GM12864 (cell line): ENCODE measurements around the gene TRMT44.

Experiments
- DNase-seq: peaks from one replicate; pipeline ENCODE4 v3.0.0-alpha.2; 2011; ENCODE audit warnings: low read depth
- H3K4me3 ChIP-seq: 2 replicates; pipeline ENCODE4 v1.5.1; 2011; ENCODE audit warnings: mild to moderate bottlenecking, low read depth, low read length, control low read depth
- CTCF ChIP-seq: IDR thresholded peaks from 2 replicates; pipeline ENCODE4 v1.5.1; 2011; ENCODE audit warnings: low read depth, mild to moderate bottlenecking, moderate library complexity, low read length, control low read depth, inconsistent platforms; ENCODE audit errors: missing control alignments

The TRMT44 gene

DNA sequence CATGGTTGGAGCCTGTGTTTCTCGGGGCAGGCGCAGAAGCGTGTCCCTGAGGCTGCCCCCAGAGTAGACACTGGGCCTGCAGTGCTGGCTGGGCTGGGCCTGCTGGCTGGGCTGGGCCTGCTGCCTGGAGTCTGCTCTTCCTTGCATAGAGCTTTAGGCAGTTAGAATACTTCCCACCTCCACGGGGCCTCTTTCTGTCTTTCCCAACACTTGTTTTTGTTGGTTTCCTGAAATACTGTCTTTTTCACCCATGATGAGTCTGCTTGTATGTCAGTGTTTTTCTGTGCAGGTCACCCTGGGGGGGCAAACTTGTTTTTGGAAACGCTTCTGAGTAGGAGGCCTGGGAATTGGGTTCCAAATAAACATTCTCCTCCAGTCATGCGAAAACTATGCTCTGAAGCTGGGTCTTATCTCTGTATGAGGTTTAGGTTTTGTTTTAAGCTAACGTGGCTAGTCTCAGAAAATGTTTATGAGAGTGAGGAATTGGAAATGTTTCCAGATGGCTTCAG is 32.2 kb downstream of the TRMT44 start:
- no peak for DNase-seq
- no peak overlapping the region for H3K4me3 ChIP-seq

GRCh38 chr4:8473198-8473919 is 32.8 kb downstream of the TRMT44 start:
- no peak overlapping the region for H3K4me3 ChIP-seq
- TF ChIP-seq CTCF, result no peak
- DNase-seq, result no peak

More for the DNA sequence above, 32.2 kb downstream of the TRMT44 start:
- TF ChIP-seq CTCF, result no peak

DNA sequence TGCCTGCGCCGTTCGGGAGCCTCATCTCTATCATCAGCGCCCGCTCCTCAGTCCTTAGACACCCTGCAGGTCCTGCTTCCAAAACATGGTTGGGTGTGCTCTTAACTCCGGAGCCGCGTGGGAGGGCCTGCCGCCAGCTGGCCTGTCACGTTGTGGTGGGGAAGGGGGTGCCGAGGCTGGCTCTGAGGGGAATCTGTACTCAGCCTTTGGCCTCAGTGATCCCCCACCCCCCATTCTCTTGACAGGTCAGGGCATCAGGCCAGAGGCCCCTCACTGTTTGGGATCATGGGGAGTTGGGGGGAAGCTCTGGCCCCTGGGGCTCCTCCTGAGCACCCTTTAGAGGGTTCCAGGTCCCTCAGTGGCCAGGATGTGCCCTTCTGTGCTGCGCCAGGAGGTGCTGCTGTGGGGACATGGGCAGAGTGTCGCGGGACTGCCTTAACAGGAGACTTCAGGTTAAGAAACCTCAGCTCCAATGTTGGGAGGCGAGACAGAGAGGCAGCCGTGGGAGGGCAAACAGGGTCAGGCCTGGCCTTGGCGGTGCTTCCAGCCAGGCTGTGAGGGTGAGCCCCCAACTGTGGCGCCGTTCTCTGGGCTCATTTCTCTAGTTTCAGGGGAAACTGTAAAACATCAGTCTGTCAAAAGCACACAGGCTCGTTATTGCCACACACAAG is 33.5 kb downstream of the TRMT44 start:
- no peak for DNase-seq
- no peak for TF ChIP-seq CTCF
- no peak overlapping the region for H3K4me3 ChIP-seq

- TF ChIP-seq CTCF, result no peak
- H3K4me3 ChIP-seq, result no peak overlapping the region
- no peak for DNase-seq
Measured at GRCh38 chr4:8474856-8475255, 34.3 kb downstream of the TRMT44 start.

GRCh38 chr4:8475751-8476575 is 35.4 kb downstream of the TRMT44 start:
- H3K4me3 ChIP-seq, result no peak overlapping the region
- no peak for DNase-seq
- no peak for TF ChIP-seq CTCF

DNA sequence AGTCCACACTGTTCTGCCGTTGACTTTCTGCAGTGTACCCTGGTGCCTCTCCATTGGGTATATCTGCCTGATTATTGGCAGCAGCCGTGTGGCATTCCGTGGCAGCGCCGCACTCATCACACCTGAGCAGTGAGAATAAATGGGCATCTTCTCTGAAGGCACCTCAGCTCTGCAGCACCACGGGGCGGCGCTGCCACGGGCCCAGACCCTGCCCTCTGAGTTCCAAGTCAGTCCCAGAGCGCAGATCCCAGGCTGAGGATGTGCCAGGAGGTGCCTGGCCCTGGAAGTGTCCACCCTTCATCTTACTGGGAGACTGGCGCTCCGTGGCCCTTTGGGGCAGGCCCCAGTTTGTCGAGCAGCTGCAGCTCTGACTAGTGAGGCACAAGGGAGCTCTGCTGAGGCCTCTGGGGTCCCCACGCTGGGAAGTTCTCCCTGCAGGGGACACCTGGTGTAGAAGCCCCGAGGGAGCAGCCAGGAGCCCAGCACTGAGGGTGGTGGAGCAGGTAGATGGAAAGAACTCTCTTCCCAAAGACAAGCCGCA is 36.6 kb downstream of the TRMT44 start:
- TF ChIP-seq CTCF, result no peak

More for the DNA sequence above, 36.6 kb downstream of the TRMT44 start:
- no peak overlapping the region for H3K4me3 ChIP-seq
- DNase-seq, result no peak
